Measurements from ENCODE around the gene STARD3. TPM values are rescaled to one million over a fixed set of nuclear protein-coding genes. Genes with fewer than 3 reads are reported as not detected.
"Not testable (repeated sequence)": the region's sequence is repeated elsewhere in the genome, so short reads cannot be mapped to it uniquely, and the experiment has no call there.

Gene STARD3
- total RNA-seq, 1 experiment from 2014 or later = 27.0 TPM

- no peak for DNase-seq (ENCODE audit: low read depth)
These were observed 58.1 kb downstream of the STARD3 start for GRCh38 chr17:39695089-39695474.

- no peak for DNase-seq (ENCODE audit: low read depth)
These were observed 59.8 kb downstream of the STARD3 start for GRCh38 chr17:39696731-39697130.

GRCh38 chr17:39697961-39698360 is 61.0 kb downstream of the STARD3 start:
- DNase-seq (ENCODE audit: low read depth) = no peak

DNA sequence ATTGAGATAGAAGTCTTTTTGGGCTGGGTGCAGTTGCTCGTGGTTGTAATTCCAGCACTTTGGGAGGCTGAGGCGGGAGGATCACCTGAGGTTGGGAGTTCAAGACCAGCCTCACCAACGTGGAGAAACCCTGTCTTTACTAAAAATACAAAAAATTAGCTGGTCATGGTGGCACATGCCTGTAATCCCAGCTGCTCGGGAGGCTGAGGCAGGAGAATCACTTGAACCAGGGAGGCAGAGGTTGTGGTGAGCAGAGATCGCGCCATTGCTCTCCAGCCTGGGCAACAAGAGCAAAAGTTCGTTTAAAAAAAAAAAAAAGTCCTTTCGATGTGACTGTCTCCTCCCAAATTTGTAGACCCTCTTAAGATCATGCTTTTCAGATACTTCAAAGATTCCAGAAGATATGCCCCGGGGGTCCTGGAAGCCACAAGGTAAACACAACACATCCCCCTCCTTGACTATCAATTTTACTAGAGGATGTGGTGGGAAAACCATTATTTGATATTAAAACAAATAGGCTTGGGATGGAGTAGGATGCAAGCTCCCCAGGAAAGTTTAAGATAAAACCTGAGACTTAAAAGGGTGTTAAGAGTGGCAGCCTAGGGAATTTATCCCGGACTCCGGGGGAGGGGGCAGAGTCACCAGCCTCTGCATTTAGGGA is 62.3 kb downstream of the STARD3 start:
- not testable (repeated sequence) for DNase-seq (ENCODE audit: low read depth)

- DNase-seq (ENCODE audit: low read depth) = peak; percentile 72
These were observed 62.8 kb downstream of the STARD3 start, which contains the start of gene ERBB2 for GRCh38 chr17:39699818-39700147. Gene ERBB2 (plus strand): TSS chr17:39700064. CDS start chr17:39700239, 175 bp downstream.

DNA sequence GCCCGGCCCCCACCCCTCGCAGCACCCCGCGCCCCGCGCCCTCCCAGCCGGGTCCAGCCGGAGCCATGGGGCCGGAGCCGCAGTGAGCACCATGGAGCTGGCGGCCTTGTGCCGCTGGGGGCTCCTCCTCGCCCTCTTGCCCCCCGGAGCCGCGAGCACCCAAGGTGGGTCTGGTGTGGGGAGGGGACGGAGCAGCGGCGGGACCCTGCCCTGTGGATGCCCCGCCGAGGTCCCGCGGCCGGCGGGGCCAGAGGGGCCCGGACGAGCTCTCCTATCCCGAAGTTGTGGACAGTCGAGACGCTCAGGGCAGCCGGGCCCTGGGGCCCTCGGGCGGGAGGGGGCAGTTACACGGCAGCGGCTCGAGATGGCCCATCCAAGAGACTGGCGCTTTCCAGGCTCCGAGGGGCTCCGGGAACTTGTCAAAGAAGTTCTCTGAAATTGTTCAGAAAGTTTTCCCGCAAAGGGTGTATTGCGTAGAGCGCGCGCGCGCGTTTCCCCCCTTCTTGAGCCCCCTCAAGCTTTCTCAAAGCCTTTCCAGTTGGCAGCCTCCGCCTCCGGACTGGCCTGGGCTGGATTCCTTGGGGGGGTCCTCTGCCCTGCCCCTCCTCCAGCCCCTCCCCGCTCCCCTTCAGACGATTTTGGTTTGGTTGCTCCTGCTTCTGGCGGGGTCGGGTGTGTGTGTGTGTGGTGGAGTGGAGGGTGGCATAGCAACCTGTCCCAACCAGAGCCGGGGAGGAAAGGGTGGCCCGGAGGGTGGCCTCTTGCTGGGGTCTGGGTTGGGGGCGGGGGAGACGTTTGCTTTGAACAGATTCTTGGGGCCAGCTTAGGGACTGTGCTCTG is 63.4 kb downstream of the STARD3 start:
- peak; percentile 13 for DNase-seq (ENCODE audit: low read depth)

GRCh38 chr17:39701012-39701783 is 64.3 kb downstream of the STARD3 start:
- DNase-seq (ENCODE audit: low read depth) = no peak

DNA sequence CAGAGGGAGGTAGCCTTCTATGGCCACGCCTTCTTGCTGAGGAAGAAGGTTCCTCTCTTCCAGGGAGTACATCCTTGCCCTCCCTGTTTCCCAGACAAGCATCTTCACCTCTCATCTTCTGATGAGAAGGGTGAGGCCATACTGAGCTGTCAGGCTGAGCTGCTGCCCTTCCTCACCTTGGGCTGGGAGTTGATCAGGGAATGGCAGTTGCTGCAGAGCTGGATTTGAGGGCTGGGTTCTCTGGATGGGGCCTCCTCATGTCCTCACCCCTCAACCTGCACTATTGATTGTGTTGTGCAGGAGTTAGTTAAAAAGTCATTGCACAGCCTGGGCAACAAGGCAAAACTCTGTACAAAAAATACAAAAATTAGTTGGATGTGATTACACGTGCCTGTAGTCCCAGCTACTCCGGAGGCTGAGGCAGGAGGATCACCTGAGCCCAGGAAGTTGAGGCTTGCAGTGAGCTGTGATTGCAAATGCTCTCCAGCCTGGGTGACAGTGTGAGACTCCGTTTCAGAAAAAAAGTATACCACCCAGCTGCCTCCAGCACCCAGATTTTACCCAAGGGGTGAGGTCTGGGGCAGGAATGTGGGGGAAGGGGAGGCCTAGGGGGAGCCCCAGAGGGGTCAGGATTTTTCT is 65.0 kb downstream of the STARD3 start:
- DNase-seq (ENCODE audit: low read depth) = no peak

- no peak for DNase-seq (ENCODE audit: low read depth)
These were observed 66.3 kb downstream of the STARD3 start for GRCh38 chr17:39702901-39703893.

DNA sequence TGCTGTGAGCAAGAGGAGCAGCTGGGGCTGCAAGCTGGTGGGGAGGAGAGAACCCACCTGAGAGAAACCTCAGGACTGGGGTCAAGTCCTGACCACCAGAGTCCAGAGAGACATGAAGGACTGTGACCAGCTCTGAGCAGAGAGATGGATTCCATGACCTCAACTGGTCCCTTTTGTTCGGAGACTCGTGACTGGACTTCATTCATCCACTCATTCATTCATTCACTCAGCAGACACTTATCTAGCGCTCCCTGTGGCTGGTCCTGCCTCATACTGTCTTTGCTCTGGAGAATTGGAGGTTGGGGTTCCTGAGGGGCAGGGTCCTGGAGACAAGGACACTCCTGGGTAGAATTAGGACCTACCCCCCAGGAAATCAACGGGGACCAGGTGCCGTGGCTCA is 67.0 kb downstream of the STARD3 start:
- no peak for DNase-seq (ENCODE audit: low read depth)

- DNase-seq (ENCODE audit: low read depth) = no peak
These were observed 68.0 kb downstream of the STARD3 start for GRCh38 chr17:39704821-39705551.

DNA sequence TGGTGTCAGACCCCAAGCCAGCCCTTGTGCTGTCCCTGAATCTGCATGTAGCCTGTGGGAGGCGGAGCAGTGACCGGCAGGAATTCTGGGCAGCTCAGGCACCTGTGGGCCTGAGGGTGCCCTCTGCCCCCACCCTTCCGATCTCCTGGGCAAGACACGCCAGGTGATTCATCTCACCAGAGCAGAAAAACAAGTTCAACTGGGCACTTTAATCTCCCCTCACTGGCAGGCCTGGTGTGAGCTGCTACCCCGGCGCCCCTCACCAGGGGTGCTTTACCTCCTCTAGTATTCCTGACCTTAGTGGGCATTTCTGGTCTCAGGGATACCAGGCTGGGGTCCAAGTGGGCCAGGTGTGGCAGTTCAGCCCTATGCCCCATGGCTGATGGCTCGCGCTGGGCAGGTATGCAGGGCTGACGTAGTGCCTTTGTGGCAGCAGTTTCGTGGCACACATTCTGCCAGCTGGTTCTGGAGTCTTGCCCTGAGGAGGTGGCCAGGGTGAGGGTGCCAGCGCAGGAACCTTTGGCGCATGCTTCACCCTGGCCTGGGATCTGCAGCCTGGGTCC is 68.9 kb downstream of the STARD3 start:
- DNase-seq (ENCODE audit: low read depth) = no peak

- DNase-seq (ENCODE audit: low read depth) = no peak
These were observed 69.4 kb downstream of the STARD3 start for GRCh38 chr17:39706383-39706782.

GRCh38 chr17:39706921-39707337 is 70.0 kb downstream of the STARD3 start:
- DNase-seq (ENCODE audit: low read depth) = no peak

GRCh38 chr17:39709319-39709997 is 72.5 kb downstream of the STARD3 start:
- no peak for DNase-seq (ENCODE audit: low read depth)

GRCh38 chr17:39709998-39710964 is 73.3 kb downstream of the STARD3 start:
- no peak for DNase-seq (ENCODE audit: low read depth)

- not testable (repeated sequence) for DNase-seq (ENCODE audit: low read depth)
These were observed 74.1 kb downstream of the STARD3 start for GRCh38 chr17:39711071-39711470.

DNA sequence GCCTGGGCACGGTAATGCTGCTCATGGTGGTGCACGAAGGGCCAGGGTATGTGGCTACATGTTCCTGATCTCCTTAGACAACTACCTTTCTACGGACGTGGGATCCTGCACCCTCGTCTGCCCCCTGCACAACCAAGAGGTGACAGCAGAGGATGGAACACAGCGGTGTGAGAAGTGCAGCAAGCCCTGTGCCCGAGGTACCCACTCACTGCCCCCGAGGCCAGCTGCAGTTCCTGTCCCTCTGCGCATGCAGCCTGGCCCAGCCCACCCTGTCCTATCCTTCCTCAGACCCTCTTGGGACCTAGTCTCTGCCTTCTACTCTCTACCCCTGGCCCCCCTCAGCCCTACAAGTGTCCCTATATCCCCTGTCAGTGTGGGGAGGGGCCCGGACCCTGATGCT is 74.9 kb downstream of the STARD3 start:
- no peak for DNase-seq (ENCODE audit: low read depth)
